Suppressor macrophage treated with lipopolysaccharide for 1 hour (primary cell): ENCODE data around the gene PKNOX1.
A peak's percentile ranks its signal among the peaks of the same experiment; 100 is the strongest.
"Not testable (repeated sequence)": the region's sequence is repeated elsewhere in the genome, so short reads cannot be mapped to it uniquely, and the experiment has no call there.

Experiments used
- DNase-seq, 3 donors: peaks; one replicate each; pipeline ENCODE4 v3.0.0-alpha.2; 2020 to 2022

PKNOX1 gene, protein sequence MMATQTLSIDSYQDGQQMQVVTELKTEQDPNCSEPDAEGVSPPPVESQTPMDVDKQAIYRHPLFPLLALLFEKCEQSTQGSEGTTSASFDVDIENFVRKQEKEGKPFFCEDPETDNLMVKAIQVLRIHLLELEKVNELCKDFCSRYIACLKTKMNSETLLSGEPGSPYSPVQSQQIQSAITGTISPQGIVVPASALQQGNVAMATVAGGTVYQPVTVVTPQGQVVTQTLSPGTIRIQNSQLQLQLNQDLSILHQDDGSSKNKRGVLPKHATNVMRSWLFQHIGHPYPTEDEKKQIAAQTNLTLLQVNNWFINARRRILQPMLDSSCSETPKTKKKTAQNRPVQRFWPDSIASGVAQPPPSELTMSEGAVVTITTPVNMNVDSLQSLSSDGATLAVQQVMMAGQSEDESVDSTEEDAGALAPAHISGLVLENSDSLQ

DNA sequence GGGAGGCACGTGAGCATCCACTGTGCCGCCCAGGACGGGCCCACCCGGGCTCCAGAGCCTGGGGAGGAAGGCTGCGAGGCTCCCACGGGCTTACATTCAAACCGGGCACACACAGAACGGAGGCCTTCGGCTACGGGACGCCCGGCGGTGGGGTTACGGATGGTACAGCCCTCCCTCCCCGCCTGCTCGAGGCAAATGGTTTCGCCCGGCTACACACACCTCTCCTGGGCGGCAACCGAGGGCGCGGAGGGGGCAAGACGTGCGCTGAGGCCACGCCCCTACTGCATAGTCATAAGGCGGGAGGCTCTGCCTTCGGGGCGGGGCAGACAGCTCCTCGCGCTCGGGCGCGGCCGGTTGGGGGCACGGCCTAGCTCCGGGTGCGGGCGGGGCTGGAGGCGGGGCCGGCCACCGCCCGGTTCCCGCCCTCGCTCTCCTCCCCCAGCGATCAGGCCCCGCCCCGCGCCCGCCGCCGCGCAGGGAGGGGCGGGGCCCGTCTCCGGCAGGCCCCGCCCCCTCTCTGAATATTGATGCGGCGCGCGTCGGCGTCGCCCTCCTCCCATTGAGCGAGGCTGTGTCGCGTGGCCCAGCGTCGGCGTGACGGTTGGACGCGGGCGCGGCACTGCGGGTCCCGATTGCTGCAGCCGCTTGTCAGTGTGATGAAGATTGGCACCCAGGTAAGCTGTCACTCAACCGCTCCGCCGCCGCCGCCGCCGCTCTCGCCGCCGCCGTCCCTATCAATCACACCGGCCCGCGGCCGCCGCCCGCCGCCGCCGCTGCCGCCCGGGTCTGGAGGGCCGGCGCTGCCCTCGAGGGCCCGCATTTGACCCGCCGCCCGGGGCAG is at the start of gene PKNOX1:
Gene PKNOX1, plus strand, starts transcription at position 572 of the 841 bp plus-strand sequence. CDS start 29,820 bp downstream, outside the sequence.
- peak; percentile 100 for DNase-seq

- DNase-seq: no peak
These were observed 49.0 kb upstream of the PKNOX1 start, which contains the start of gene ERVH48-1 for GRCh38 chr21:42925114-42925926. Gene ERVH48-1, minus strand, starts transcription at chr21:42925630. Its CDS starts 6,624 bp downstream, at chr21:42919006.

DNA sequence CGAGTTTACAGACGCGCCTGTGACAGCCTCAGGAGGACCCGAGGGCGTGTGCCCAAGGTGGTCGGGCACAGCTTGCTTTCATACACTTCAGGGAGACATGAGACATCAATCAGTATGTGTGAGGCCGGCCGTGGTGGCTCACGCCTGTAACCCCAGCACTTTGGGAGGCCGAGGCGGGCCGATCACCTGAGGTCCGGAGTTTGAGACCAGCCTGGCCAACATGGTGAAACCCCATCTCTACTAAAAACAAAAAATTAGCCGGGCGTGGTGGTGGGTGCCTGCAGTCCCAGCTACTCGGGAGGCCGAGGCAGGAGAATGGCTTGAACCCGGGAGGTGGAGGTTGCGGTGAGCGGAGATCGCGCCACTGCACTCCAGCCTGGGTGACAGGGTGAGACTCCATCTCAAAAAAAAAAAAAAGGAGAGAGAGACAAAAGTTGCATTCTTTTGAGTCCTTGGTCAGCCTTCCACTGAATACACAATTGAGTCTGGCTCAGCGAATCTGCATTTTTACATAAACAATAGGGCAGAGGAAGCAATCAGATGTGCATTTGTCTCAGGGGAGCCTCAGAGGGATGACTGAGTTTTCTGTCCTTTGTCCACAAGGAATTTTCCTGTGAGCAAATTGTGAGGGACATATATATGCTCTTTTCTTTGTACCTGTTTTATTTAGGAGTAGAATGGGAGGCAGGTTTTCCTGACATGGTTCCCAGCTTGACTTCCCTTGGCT is 46.7 kb upstream of the PKNOX1 start:
- DNase-seq: not testable (repeated sequence)

GRCh38 chr21:42929969-42930368 is 44.4 kb upstream of the PKNOX1 start:
- no peak for DNase-seq

DNA sequence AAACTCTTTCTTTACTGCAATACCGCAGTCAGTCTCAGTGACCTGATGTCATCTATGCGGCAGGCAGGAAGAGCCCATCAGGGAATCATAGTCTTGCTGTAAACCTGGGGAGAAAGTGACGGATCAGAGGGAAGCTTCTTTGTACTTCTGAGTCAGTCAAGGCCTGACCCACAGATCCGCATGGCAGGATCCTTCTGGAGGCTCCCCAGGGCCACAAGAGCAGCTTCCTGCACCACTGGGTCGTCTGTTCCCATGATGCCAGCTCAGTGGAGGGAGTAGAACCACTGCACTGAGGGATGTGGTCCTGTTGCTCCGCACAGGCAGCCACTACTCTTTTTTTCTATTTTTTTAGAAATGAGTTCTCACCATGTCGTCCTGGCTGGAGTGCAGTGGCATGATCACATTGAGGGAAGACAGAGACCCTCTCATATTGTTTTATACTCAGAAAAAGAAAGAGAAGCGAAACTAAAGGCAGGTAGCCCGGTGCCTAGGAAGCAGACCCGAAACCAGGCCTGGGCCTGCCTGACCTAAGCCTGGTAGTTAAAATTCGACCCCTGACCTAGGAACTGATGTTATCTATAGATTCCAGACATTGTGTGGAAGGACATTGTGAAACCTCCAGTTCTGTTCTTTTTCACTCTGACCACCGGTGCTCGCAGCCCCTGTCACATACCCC is 42.7 kb upstream of the PKNOX1 start:
- no peak for DNase-seq

DNA sequence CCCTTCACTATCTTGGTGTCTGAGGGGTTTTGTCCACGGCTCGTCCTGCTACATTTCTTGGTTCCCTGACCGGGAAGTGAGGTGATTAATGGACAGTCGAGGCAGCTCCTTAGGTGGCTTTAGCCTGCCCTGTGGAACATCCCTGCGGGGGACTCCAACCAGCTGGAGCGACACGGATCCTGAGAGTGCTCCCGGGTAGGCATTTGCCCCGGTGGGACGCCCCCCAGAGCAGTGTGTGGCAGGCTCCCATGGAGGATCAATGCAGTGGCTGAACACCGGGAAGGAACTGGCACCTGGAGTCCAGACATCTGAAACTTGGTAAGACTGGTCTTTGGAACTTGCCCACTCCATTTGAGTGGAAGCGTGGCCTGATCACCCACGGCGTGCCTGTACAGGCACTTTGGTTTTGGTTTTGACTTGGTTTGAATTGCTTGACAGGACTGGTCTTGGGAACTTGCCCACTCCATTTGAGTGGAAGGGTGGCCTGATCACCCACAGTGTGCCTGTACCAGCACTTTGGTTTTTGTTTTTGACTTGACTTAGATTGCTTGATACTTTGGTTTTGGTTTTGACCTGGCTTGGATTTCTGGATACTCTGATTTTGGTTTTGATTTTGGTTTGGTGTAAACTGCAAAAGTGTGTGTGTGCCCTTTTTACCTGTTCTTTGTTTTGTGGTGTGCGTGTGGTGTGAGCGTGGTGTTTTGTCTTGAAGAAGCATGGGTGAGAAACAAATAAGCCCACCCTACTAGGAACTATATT is 41.8 kb upstream of the PKNOX1 start:
- not testable (repeated sequence) for DNase-seq

DNA sequence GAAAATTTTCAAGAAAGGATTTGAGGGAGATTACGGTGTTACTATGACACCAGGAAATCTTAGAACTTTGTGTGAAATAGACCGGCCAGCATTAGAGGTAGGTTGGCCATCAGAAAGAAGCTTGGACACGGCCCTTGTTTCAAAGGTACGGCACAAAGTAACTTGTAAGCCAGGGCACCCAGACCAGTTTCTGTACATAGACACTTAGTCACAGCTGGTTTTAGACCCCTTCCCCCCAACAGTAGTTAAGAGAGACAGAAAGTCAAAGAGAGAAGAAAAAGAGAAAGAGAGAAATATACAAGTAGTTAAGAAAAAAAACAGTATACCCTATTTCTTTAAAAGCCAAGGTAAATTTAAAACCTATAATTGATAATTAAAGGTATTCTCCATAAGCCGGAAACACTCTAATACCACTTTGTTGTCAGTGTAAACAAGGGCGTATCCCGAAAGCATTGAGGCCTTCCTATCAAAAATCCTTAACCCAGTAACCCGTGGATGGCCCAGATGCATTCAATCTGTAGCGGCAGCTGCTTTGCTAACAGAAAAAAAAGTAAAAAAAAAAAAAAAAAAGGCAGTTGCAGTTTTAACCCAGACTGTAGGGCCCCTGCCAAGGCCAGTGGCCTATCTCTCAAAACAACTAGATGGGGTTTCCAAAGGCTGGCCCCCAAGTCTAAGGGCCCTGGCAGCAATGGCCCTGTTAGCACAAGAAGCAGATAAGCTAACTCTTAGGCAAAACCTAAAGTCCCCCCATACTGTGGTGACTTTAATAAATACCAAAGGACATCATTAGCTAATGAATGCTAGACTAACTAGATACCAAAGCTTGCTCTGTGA is 41.0 kb upstream of the PKNOX1 start:
- not testable (repeated sequence) for DNase-seq

DNA sequence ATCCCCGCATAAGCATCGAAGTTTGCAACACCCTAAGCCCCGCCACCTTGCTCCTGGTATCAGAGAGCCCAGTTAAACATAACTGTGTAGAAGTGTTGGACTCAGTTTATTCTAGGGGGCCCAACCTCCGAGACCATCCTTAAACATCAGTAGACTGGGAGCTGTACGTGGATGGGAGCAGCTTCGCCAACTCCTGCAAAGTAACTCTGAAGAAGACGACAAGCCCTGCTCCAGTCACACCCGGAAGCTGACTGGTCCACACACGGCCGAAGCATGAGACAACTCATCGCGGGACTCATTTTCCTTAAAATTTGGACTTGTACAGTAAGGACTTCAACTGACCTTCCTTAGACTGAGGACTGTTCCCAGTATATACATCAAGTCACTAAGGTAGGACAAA is 40.4 kb upstream of the PKNOX1 start:
- DNase-seq: not testable (repeated sequence)

DNA sequence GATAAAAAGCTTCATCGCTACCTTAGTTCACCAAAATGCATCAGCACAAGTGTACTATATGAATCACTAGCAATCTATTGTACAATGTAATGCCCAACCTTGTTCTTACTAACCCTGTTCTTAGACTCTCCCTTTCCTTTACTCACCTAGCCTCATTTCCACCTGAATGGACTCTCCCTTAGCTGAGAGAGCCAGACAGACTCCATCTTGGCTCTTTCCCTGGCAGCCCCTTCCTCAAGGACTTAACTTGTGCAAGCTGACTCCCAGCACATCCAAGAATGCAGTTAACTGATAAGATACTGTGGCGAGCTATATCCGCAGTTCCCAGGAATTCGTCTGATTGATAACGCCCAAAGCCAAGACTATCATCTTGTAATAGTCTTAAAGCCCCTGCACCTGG is 38.0 kb upstream of the PKNOX1 start:
- DNase-seq: not testable (repeated sequence)

GRCh38 chr21:42937034-42937940 is 37.1 kb upstream of the PKNOX1 start:
- not testable (repeated sequence) for DNase-seq

DNA sequence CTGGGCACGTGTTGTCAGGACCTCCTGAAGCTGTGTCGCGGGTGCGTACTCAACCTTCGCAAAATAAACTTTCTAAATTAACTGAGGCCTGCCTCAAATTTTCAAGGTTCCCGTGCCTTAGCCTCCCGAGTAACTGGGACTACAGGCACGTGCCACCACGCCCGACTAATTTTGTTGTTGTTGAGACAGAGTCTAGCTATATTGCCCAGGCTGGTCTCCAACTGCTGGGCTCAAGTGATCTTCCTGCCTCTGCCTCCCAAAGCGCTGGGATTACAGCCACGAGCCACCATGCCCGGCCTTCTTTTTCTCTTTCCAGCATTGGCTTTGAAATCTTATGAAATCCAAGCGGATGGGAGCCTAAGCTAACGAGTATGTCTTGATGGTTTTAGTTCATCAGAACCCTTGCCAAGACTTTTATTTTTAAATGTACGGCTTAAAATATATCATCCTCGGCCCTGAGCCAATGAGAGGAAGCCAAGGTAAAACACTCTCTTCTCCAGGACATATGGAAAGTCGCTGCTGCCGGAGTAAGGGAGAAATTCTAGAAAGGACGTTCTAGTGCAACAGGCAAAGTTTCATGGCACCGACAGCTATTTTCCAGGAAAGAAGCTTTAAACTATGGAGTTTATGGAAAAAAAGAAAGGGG is 36.3 kb upstream of the PKNOX1 start:
- DNase-seq: no peak

DNA sequence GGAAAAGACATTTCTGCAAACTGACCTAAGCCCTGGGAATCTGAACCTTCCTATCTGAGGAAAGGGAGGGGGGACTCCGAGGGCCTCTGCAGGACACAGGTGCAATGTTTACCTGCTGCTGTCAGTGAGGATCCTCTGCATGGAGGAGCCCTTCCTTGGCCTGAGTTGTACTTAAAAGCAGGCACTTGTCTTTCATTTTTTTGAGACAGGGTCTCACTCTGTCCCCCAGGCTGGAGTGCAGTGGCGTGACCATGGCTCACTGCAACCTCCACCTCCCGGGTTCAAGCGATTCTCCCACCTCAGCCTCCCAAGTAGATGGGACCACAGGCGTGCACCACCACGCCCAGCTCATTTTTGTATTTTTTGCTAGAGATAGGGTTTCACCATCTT is 35.8 kb upstream of the PKNOX1 start:
- not testable (repeated sequence) for DNase-seq

GRCh38 chr21:42939582-42940413 is 34.6 kb upstream of the PKNOX1 start:
- peak; percentile 90 to 96 (median 96) for DNase-seq

DNA sequence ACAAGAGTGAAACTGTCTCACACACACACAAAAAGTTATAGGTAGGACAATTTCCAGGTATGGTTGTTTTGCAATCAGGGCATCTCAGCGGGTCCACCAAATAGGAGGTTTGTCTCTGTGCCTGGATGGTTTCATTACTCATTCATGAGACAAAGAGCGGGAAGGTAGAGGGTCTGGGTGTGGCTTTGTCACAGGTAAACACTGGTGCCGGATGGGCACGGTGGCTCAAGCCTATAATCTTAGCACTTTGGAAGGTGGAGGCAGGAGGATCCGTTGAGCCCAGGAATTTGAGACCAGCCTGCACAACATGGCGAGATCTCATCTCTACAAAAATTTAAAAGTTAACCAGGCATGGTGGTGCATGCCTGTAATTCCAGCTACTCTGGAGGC is 32.7 kb upstream of the PKNOX1 start:
- no peak for DNase-seq

DNA sequence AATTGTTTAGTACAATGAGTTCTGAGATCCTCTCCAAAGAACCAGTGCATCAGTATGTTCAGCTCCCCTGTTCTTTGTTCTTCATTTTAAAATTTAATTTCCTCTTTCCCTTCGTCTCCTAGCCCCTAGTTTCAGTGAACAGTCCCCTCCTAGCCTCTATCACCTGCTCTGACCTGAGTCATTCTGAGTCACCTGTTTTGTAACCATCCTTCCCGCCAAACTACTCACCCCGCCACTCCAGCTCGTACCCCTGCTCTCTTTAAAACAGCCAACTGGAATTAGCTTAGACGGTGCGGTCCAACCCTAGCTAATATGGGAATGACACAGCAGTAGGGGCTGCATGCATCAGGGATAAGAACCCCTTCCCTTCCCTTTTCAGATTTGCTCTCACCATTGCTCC is 32.1 kb upstream of the PKNOX1 start:
- DNase-seq: no peak

DNA sequence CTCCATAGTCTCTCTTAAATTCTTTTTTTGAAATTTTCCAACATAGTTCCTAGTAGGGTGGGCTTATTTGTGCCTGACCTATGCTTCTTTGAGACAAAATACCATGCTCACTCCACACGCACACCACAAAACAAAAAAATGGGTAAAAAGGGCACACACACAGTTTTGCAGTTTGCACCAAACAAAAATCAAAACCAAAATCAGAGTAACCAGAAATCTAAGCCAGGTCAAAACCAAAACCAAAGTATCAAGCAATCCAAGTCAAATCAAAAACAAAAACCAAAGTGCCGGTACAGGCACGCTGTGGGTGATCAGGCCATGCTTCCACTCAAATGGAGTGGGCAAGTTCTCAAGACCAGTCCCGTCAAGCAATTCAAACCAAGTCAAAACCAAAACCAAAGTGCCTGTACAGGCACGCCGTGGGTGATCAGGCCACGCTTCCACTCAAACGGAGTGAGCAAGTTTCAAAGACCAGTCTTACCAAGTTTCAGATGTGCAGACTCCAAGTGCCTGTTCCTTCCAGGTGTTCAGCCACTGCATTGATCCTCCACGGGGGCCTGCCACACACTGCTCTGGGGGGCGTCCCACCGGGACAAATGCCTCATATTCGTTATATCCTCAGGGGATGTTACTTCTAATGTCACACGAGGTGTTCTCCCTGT is 25.1 kb upstream of the PKNOX1 start:
- DNase-seq: not testable (repeated sequence)

DNA sequence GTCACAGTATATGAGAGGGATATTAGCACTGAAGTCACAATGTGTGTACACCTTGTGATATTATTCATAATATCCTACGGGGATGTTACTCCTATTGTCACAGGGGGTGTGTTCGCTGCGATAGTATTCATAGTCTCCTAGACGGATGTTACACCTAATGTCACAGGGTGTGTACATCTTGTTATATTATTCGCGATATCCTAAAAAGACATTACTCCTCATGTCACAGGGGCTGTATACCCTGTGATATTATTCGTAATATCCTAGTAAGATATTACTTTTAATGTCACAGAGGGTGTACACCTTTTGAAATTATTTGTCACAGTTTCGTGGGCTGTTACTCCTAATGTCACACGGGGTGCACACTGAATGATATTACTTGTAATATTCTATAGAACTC is 23.2 kb upstream of the PKNOX1 start:
- not testable (repeated sequence) for DNase-seq
